DMS79 (cell line): ENCODE results near the gene FAM83E.
"Not testable (repeated sequence)": the region's sequence is repeated elsewhere in the genome, so short reads cannot be mapped to it uniquely, and the experiment has no call there.

Experiments
- DNase-seq: peaks from one replicate; lab custom pipeline; 2025; lab: John Stamatoyannopoulos, UW

Gene FAM83E

GRCh38 chr19:48641850-48642249 is 27.0 kb upstream of the FAM83E start:
- no peak for DNase-seq

GRCh38 chr19:48639483-48640375 is 24.9 kb upstream of the FAM83E start:
- no peak for DNase-seq

DNA sequence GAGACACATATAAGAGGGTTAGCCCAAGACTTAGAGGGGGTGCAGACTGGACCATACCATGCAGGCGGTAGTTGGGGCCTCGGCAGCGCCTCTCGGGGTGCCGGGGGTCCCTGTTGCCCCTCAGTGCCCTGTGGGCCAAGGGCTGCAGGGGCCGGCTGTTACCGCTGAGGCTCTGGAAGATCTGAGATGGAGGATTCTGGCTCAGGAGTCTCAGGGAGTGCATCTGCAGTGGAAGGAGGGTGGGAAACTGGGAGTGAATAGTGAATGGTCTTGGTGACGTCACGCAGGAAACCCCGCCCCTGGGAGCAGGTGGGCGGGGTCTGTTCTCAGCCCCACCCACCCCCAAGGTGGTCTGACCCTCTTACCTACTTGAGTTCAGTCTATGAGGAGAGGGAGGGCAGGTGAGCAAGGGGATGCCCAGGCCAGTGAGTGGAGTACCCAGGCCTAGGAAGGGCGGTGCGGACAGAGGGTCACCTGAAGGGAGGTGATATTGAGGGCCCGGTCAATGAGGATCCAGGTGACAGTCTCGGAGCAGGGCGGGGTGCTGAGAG is 24.0 kb upstream of the FAM83E start:
- no peak for DNase-seq

- peak; percentile 85 for DNase-seq
These were observed 23.3 kb upstream of the FAM83E start for GRCh38 chr19:48637948-48638830.

DNA sequence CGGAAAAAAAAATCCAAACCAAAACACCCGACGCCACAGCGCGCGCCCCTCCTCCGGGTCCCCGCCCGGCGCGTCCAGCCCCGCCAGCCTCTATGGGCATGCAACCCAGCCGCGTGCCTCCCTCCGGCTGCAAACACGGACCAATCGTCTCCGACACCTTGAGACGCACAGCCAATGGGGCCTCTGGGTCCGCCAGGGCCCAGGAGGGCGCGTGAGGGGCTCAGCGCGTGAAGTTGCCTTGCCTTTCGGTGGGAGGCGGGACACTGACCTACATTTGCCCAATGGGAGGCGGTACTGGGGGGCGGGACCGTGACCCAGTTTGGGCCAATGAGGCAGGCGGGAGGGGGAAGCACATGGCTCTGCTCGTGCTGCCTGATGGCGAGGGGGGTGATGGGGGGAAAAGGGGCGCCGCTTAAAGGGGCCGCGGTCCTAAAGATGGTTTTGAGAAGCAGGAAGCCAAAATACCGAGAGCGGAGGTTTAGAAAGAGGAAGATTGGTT is 22.6 kb upstream of the FAM83E start:
- DNase-seq = peak; percentile 99

- DNase-seq = no peak
These were observed 22.1 kb upstream of the FAM83E start, which contains the start of gene DBP for GRCh38 chr19:48636859-48637448. DBP (minus strand) TSS chr19:48637379; CDS start chr19:48636994, 385 bp downstream.

DNA sequence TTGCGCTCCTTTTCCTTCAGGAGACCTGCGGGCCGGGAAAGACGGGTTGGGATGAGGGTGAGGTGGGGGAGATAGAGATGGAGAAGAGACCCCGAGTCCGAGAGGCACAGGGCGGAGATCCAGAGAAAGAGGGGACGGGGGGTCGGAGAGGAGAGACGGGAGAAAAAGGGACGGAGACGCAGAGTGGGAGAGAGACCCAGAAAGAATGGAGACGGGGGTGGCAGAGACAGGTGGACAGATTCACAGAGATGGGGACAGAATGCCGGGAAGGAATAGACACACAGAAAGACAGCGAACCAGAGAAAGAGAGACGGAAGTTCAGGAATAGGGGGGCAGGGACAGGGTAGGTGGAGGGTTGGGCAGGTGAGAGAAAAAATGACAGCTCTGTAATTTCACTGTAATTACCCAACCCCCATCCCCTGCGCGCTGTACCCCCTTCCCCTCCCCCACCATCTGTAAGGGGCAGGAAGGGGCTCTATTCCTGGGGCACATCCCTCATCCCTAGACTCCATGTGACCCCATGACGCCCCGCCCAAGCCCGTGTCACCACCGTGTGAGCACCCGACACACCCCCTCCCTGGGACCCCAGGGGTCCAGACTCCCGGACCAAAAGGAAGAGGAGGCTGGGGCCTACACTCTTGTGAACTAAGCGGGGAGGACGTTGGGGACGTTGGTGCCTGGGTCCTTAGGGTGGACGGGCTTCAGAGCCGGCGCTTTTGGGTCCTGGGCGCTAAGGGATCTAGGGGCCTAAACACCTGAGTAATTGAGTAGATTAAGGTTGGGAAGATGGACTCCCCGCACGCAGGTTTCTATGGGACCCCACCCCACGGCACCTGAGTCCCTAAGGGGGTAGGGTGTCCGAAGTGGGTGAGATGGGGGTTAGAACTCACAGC is 21.3 kb upstream of the FAM83E start:
- no peak for DNase-seq

GRCh38 chr19:48635263-48635965 is 20.5 kb upstream of the FAM83E start:
- DNase-seq = no peak

- peak; percentile 95 for DNase-seq
These were observed 19.8 kb upstream of the FAM83E start for GRCh38 chr19:48634424-48635262.

DNA sequence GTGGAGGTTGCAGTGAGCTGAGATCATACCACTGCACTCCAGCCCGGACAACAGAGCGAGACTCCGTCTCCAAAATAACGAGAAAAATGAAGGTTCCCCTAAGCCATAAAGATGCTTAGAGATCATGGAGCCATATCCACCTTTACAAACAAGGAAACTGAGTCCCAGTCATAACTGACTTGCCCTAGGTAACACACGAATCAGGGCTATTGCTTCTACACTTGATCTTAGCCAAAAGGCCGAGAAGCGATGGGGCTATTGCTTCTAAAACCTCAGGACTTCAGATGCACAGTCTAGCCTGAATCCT is 19.1 kb upstream of the FAM83E start:
- no peak for DNase-seq

DNA sequence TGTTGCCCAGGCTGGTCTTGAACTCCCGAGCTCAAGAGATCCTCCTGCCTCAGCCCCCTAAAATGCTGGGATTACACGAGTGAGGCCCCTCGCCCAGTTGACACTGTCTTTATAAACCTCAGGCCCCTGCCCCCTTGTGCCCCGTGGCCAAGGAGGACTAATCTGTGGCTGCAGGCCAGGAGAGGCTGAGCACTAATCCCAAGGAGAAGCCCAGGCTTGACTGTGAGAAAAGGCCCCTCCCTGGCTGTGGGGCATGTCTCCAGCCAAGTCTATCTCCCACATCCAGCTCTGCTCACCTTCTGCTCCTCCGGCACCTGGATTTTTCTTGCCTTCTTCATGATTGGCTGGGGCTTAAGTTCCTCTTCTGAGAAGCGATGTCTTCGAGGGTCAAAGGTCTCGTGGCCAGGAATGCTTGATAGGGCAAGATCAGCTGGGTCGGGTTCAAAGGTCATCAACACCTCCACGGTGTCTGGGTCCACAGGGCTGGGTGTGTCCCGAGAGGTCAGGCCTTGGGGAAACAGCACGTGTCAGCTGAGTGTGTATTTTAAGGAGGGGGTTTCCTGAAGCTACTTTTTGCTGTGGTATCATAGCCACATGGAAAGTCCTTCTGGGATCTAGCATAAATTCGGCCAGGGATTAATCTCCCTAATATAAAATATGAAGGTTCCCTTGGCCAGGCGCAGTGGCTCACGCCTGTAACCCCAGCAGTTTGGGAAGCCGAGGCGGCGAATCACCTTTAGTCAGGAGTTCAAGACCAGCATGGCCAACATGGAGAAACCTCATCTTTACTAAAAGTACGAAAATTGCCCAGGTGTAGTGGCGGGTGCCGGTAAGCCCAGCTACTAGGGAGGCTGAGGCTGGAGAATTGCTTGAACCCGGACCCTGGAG is 18.5 kb upstream of the FAM83E start:
- no peak for DNase-seq

- DNase-seq = no peak
These were observed 17.8 kb upstream of the FAM83E start for GRCh38 chr19:48632692-48633147.

GRCh38 chr19:48632286-48632685 is 17.4 kb upstream of the FAM83E start:
- not testable (repeated sequence) for DNase-seq

GRCh38 chr19:48631225-48631624 is 16.3 kb upstream of the FAM83E start:
- DNase-seq = no peak

GRCh38 chr19:48630296-48631063 is 15.6 kb upstream of the FAM83E start:
- DNase-seq = no peak

GRCh38 chr19:48629599-48630295 is 14.9 kb upstream of the FAM83E start:
- no peak for DNase-seq

DNA sequence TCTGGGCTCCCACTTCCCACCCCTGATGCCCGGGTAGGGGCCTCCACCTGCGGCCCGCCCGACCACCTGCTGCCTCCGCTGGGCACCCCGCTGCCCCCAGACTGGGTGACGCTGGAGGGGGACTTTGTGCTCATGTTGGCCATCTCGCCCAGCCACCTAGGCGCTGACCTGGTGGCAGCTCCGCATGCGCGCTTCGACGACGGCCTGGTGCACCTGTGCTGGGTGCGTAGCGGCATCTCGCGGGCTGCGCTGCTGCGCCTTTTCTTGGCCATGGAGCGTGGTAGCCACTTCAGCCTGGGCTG is 14.4 kb upstream of the FAM83E start:
- no peak for DNase-seq
